KMS-11 (cell line): ENCODE measurements around the gene PDZD8.

ENCODE experiments used
- H2AFZ ChIP-seq: fragments of 200-600 bp; sonication (generic); 2 replicates; pipeline ENCODE4 v1.6.1; 2016; ENCODE audit warnings: antibody characterized with exemption, mixed run types, low read depth
- H3K27ac ChIP-seq: fragments of 200-600 bp; sonication (generic); 2 replicates; pipeline ENCODE4 v1.6.1; 2016; ENCODE audit warnings: mild to moderate bottlenecking, mixed run types
- H3K27me3 ChIP-seq: fragments of 200-600 bp; sonication (generic); 2 replicates; pipeline ENCODE4 v1.6.1; 2017; ENCODE audit warnings: mild to moderate bottlenecking, low read depth, mixed run types, moderate library complexity; ENCODE audit not compliant: insufficient read depth
- H3K36me3 ChIP-seq: fragments of 200-600 bp; sonication (generic); 2 replicates; pipeline ENCODE4 v1.6.1; 2017; ENCODE audit warnings: mild to moderate bottlenecking, mixed run types; ENCODE audit not compliant: insufficient read depth
- H3K4me1 ChIP-seq: fragments of 200-600 bp; sonication (generic); 2 replicates; pipeline ENCODE4 v1.6.1; 2016; ENCODE audit warnings: mild to moderate bottlenecking, low read depth, mixed run types; ENCODE audit not compliant: poor library complexity, severe bottlenecking
- H3K4me2 ChIP-seq: fragments of 200-600 bp; sonication (generic); 2 replicates; pipeline ENCODE4 v1.7.0; 2016; ENCODE audit warnings: mild to moderate bottlenecking, mixed run types
- H3K4me3 ChIP-seq: fragments of 200-600 bp; sonication (generic); IDR thresholded peaks from 2 replicates; pipeline ENCODE4 v1.6.1; 2017; ENCODE audit warnings: low read depth, low read length, mixed read lengths; ENCODE audit not compliant: insufficient read depth
- H3K79me2 ChIP-seq: fragments of 200-600 bp; sonication (generic); 2 replicates; pipeline ENCODE4 v1.6.1; 2016; ENCODE audit warnings: low read depth, mixed run types; ENCODE audit not compliant: insufficient read depth
- H3K9ac ChIP-seq: fragments of 200-600 bp; sonication (generic); 2 replicates; pipeline ENCODE4 v1.6.1; 2016; ENCODE audit warnings: mild to moderate bottlenecking, mixed run types
- H4K20me1 ChIP-seq: fragments of 200-600 bp; sonication (generic); 2 replicates; pipeline ENCODE4 v1.6.1; 2016; ENCODE audit warnings: mild to moderate bottlenecking, mixed run types; ENCODE audit not compliant: insufficient read depth
- CTCF ChIP-seq: fragments of 200-600 bp; sonication (generic); conservative IDR thresholded peaks from 2 replicates; pipeline ENCODE4 v1.6.1; 2017; ENCODE audit warnings: low read depth, mild to moderate bottlenecking, antibody characterized with exemption, low read length, moderate library complexity, mixed read lengths

Gene PDZD8

DNA sequence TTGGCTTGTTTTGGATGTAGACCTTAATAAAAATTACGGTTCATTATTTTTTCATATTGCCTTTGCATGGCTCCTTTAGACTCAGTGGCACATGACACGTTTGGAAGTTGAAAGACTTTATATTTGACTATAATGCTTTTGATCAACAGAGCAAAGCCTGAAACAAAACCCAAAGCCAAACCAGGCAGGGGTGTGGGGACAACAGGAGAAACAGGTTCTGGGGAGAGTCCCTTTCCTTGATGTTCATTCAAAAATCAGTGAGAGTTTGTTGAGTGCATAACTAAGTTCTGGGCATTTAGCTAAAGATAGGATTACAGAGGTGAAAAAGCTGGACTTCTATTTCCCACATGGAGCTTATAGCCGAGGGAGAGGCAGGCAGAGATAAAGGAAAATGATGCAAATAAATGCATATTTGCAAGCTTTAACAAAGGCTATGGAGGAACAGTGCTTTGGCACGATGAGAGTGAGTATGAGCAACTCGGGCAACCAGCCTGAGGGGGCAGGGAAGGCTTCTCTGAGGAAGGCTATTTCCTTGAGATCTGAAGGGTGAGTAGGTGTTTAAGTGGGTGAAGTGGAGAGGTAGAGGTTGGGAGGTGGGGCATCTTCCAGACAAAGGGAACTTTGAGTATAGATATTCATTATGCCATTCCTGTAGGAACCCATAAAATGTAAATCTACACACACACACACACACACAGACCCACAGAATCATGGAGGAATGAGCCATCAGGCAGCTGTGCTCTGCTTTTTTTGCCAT is 34.5 kb upstream of the PDZD8 start:
- no peaks in the 10 kb centered on the region for H3K27me3 ChIP-seq
- H3K4me3 ChIP-seq, result no peak overlapping the region
- no peak for TF ChIP-seq CTCF
- H3K27ac ChIP-seq, result no peak overlapping the region
- H2AFZ ChIP-seq, result no peak overlapping the region
- no peaks in the 10 kb centered on the region for H3K36me3 ChIP-seq
- no peaks in the 10 kb centered on the region for H4K20me1 ChIP-seq
- no peaks in the 10 kb centered on the region for H3K4me1 ChIP-seq
- H3K79me2 ChIP-seq, result no peaks in the 10 kb centered on the region
- H3K9ac ChIP-seq, result no peak overlapping the region
- no peak overlapping the region for H3K4me2 ChIP-seq

- H3K4me3 ChIP-seq, result no peak overlapping the region
- no peaks in the 10 kb centered on the region for H3K36me3 ChIP-seq
- no peak overlapping the region for H3K27ac ChIP-seq
- H3K27me3 ChIP-seq, result no peaks in the 10 kb centered on the region
- H4K20me1 ChIP-seq, result no peaks in the 10 kb centered on the region
- H3K9ac ChIP-seq, result no peak overlapping the region
- no peaks in the 10 kb centered on the region for H3K79me2 ChIP-seq
- no peak overlapping the region for H2AFZ ChIP-seq
- TF ChIP-seq CTCF, result no peak
- H3K4me1 ChIP-seq, result no peaks in the 10 kb centered on the region
- no peak overlapping the region for H3K4me2 ChIP-seq
These were observed 33.5 kb upstream of the PDZD8 start for GRCh38 chr10:117408436-117409384.

DNA sequence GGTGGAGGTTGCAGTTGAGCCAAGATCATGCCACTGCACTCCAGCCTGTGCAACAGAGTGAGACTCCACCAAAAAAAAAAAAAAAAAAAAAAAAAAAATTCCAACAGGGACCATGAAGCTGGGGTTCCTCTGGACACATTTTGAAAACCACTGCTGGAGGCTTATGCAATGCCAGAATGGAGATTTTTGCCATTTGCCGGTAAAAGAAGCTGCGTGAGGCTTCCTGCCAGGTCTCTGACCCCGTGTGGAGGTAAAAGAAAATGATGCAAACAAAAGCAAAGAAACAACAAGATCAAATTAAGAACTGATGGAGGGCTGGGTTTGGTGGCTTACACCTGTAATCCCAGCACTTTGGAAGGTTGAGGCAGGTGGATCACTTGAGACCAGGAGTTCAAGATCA is 30.5 kb upstream of the PDZD8 start:
- H3K9ac ChIP-seq, result no peak overlapping the region
- no peaks in the 10 kb centered on the region for H3K79me2 ChIP-seq
- H3K27me3 ChIP-seq, result no peaks in the 10 kb centered on the region
- no peak overlapping the region for H2AFZ ChIP-seq
- no peak overlapping the region for H3K4me2 ChIP-seq
- TF ChIP-seq CTCF, result no peak
- no peaks in the 10 kb centered on the region for H4K20me1 ChIP-seq
- no peak overlapping the region for H3K27ac ChIP-seq
- H3K4me1 ChIP-seq, result no peaks in the 10 kb centered on the region
- H3K4me3 ChIP-seq, result no peak overlapping the region
- no peaks in the 10 kb centered on the region for H3K36me3 ChIP-seq

GRCh38 chr10:117400329-117400728 is 25.1 kb upstream of the PDZD8 start:
- no peaks in the 10 kb centered on the region for H3K79me2 ChIP-seq
- no peak for TF ChIP-seq CTCF
- H3K36me3 ChIP-seq, result no peaks in the 10 kb centered on the region
- H3K4me3 ChIP-seq, result no peak overlapping the region
- no peak overlapping the region for H3K27ac ChIP-seq
- H2AFZ ChIP-seq, result no peak overlapping the region
- no peak overlapping the region for H3K4me2 ChIP-seq
- H4K20me1 ChIP-seq, result no peaks in the 10 kb centered on the region
- no peak overlapping the region for H3K9ac ChIP-seq
- no peaks in the 10 kb centered on the region for H3K27me3 ChIP-seq
- H3K4me1 ChIP-seq, result no peaks in the 10 kb centered on the region
